ENCODE results near the gene TP53RK. TPM values are rescaled to one million over a fixed set of nuclear protein-coding genes. Genes with fewer than 3 reads are reported as not detected.

The TP53RK gene
- total and polyA plus RNA-seq, 2 of the 13 experiments (the other 11 are each of a cell fraction or from before 2014, with no cell fraction given) = 12.9 to 25.5 TPM

GRCh38 chr20:46638898-46639274, 50.4 kb downstream of the TP53RK start (continued):
- TF ChIP-seq EP300 (IDR thresholded peaks at IDR 0.05; ENCODE audit: low read depth in 2 of 2, low read length in 2 of 2) (no peak), EP300 (CRISPR knock-in tag; IDR thresholded peaks at IDR 0.05; ENCODE audit: borderline replicate concordance) (no peak), RARA (CRISPR knock-in tag; IDR thresholded peaks at IDR 0.05) (no peak), HOXA7 (CRISPR knock-in tag; IDR thresholded peaks at IDR 0.05) (no peak), ZBTB20 (CRISPR knock-in tag; IDR thresholded peaks at IDR 0.05; ENCODE audit: borderline replicate concordance, low read depth) (no peak)

GRCh38 chr20:46638134-46638897, 50.9 kb downstream of the TP53RK start:
- BruUV-seq (replicated peaks) = no TSS peak
- H3K4me1 ChIP-seq (ENCODE audit: insufficient read depth, low read length) = peaks cover 100% of the 10 kb centered on the region
- H3K27me3 ChIP-seq (ENCODE audit: control insufficient read depth in 1 of 2, insufficient read depth in 2 of 2, low read length in 2 of 2) = no peaks in the 10 kb centered on the region
- no peak overlapping the region for H2AFZ ChIP-seq (ENCODE audit: low read length)
- H3K79me2 ChIP-seq (ENCODE audit: insufficient read depth, low read length) = peaks cover 16% of the 10 kb centered on the region
- peak; percentile 89 for DNase-seq (ENCODE audit: low spot score)
- H3K4me3 ChIP-seq (replicated peaks in 1 of 3; ENCODE audit: insufficient read depth in 1 of 3, low read depth in 2 of 3, low read length in 3 of 3) = peak overlapping the region in 1 of 3 experiments; percentile 47; a peak in 1 of 6 replicates
- H3K9me3 ChIP-seq (ENCODE audit: low read length) = no peaks in the 10 kb centered on the region
- FAIRE-seq = peak; percentile 40
- peak overlapping the region; percentile 75 for H3K27ac ChIP-seq (ENCODE audit: extremely low read length, insufficient read depth, low read length)
- WGBS (ENCODE audit: low lambda C conversion rate) = 33% methylated on average over 18 of the region's 18 CpGs
- POLR2A ChIA-PET = interaction anchor here (1.1 to 6.4 kb wide), 7 partner anchors 11 to 70 kb away, joined by 3 to 72 read pairs (median 6); partner anchors contain the start of gene SLC13A3
- H3K4me2 ChIP-seq (ENCODE audit: low read depth, low read length) = peak overlapping the region; percentile 65
- peaks cover 7 to 37% of the 10 kb centered on the region in 2 experiments; a peak in 4 of 5 replicates for H3K36me3 ChIP-seq (replicated peaks in 1 of 2; ENCODE audit: control insufficient read depth in 1 of 2, insufficient read depth in 2 of 2, low read length in 2 of 2)
- ATAC-seq = peak; percentile 86
- CTCF ChIA-PET (ENCODE audit: low intra/inter-chr PET ratio, low total read pairs) = interaction anchor here (1.7 kb wide), 1 partner anchor 32 kb away, joined by 4 read pairs; no protein-coding TSS in a partner anchor
- in situ Hi-C loops (cut with HindIII; ENCODE audit: extremely low pct_ligation_motif_present, low pct_unique_long_range_greater_than_20kb) (loop anchor here (5.0 kb wide), 1 partner anchor 71 kb away; no protein-coding TSS in a partner anchor), intact Hi-C loops (cut with micrococcal nuclease; ENCODE audit: unreplicated experiment) (loop anchor here (1.0 kb wide), 2 partner anchors 13 to 36 kb away; partner anchors contain the start of gene SLC13A3)
- peak overlapping the region; percentile 65 for H3K9ac ChIP-seq (ENCODE audit: insufficient read depth, low read depth, low read length)
- H4K20me1 ChIP-seq (ENCODE audit: insufficient read depth, low read length) = no peaks in the 10 kb centered on the region
- no peak for TF ChIP-seq SMYD3 (CRISPR knock-in tag; IDR thresholded peaks at IDR 0.05)
- TF ChIP-seq KLF15 (CRISPR knock-in tag; IDR thresholded peaks at IDR 0.05; ENCODE audit: borderline replicate concordance) = no peak
- no peak for TF ChIP-seq ZNF180 (CRISPR knock-in tag; IDR thresholded peaks at IDR 0.05; ENCODE audit: borderline replicate concordance, low read depth)
- no peak for TF ChIP-seq RFX5 (IDR thresholded peaks at IDR 0.05; ENCODE audit: low read depth, low read length)
- TF ChIP-seq RXRB (CRISPR knock-in tag; IDR thresholded peaks at IDR 0.05; ENCODE audit: borderline replicate concordance) = peak; percentile 57; the same call in 1 of the 2 replicates
- TF ChIP-seq ZNF276 (CRISPR knock-in tag; IDR thresholded peaks at IDR 0.05; ENCODE audit: low read depth) = no peak
- no peak; the same call in 1 of the 2 replicates for TF ChIP-seq KDM4B (CRISPR knock-in tag; IDR thresholded peaks at IDR 0.05)
- TF ChIP-seq ZNF775 (CRISPR knock-in tag; IDR thresholded peaks at IDR 0.05; ENCODE audit: borderline replicate concordance) = peak; percentile 98
- TF ChIP-seq FOSL1 (CRISPR knock-in tag; IDR thresholded peaks at IDR 0.05; ENCODE audit: borderline replicate concordance) = no peak
- TF ChIP-seq TCF7 (IDR thresholded peaks at IDR 0.05; ENCODE audit: low read depth) = peak; percentile 71
- no peak for TF ChIP-seq MTF2 (CRISPR knock-in tag; IDR thresholded peaks at IDR 0.05; ENCODE audit: borderline replicate concordance)
- TF ChIP-seq GPBP1L1 (CRISPR knock-in tag; IDR thresholded peaks at IDR 0.05) = no peak
- no peak for TF ChIP-seq ZSCAN22 (CRISPR knock-in tag; IDR thresholded peaks at IDR 0.05)
- no peak for TF ChIP-seq ZNF724P (CRISPR knock-in tag; IDR thresholded peaks at IDR 0.05; ENCODE audit: borderline replicate concordance)
- no peak for TF ChIP-seq SP1 (IDR thresholded peaks at IDR 0.05)
- no peak; the same call in 1 of the 2 replicates for TF ChIP-seq SP1 (CRISPR knock-in tag; IDR thresholded peaks at IDR 0.05)

All from HepG2 (cell line).